Activated CD8-positive, alpha-beta memory T cell treated with anti-CD3 and anti-CD28 coated beads for 36 hours (primary cell): ENCODE data around the gene ZP1. TPM values are rescaled to one million over a fixed set of nuclear protein-coding genes. Genes with fewer than 3 reads are reported as not detected.

Experiments used
- CTCF ChIA-PET: fragments of 350-600 bp; sonication (Branson Sonifier 250); formaldehyde crosslinking; loops from one replicate; lab custom pipeline; 2021; ENCODE audit warnings: antibody characterized with exemption; lab: Charles Lee
- POLR2A ChIA-PET: fragments of 350-600 bp; sonication (Branson Sonifier 250); formaldehyde crosslinking; loops from one replicate; lab custom pipeline; 2021; ENCODE audit warnings: antibody characterized with exemption; lab: Charles Lee
- total RNA-seq, 2 experiments: library from RNA; stranded (reverse); gene quantifications; one replicate each; pipeline ENCODE4 v1.2.3, GENCODE V29; 2021

Gene ZP1
- total RNA-seq, 2 experiments from 2014 or later = not detected

DNA sequence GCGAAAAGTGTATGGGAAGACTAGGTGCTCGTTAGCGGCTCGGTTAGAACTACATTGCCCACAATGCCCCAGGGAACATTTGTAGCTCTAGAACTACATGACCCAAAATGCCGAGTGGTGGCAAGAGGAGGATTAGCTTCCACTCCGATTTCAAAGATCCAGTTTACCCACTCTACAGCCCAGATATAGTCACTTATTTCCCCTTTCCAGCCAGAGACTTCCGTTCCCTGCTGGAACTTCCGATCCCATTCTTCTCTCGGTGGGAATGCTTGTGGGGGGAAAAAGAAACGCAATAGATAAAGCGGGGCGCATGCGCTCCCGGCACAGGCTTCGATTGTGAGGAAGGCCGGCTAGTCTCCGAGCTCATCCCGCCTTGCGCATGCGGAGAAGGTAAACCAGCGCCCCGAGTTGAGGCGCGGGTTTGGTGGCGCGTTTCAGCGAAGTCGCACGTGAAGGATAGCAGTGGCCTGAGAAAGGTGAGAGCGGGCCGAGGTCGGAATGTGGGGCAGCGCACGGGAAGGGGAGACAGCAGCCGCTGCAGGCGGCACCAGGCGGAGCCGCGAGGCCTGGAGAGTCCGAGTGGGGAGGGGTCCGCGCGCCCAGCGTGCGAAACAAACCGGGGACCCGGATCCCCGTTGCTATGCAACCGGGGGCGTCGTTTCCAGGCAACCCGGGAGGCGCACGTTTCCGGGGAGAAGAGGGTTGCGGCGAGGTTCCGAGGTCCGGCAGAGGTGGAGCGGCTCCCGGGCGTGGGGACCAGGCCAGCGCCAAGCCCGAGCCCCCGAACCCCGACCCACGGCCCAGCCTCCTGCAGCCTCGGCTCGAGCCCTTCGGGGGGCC, 46.7 kb downstream of the ZP1 start, which contains the start of gene TMEM109:
Gene TMEM109, plus strand, starts transcription at position 366 of the 840 bp plus-strand sequence. CDS start 5,536 bp downstream, outside the sequence.
- POLR2A ChIA-PET = interaction anchor here (0.7 to 2.9 kb wide), 7 partner anchors 8 to 198 kb away, joined by 3 to 19 read pairs (median 3); partner anchors contain the start of gene PRPF19
- CTCF ChIA-PET = interaction anchor here (0.6 to 3.1 kb wide), 2 partner anchors 13 to 209 kb away, joined by 3 to 24 read pairs; no protein-coding TSS in a partner anchor

DNA sequence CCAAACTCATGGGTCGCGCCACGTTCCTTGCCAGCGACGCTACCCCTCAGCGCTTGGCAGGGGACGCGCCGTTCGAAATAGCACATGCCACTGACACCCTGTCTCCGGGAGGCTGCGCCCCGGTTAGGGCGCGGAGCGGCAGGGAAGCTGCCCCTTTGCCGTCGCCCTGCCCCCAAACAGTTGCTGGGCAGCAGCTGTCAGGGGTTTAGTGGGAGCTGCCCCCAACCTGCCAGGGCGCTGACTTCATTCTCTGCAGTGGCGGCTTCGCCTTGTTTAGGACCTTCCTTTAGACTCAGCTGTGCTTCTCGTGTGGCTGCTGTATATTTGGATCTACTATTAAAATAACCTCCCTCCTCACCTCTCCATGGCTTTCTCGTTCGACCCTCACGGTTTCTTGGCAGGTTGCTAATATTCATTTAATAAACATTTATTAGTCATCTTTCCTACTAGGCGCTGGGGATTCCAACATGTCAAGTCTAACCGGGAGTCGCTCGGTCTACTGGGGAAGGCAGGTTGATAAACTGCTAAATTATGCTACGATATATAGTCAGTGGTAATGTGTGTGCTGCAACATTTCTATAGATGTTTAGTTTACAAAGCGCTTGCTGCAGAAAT, 47.4 kb downstream of the ZP1 start:
- POLR2A ChIA-PET = interaction anchor here (0.7 to 2.9 kb wide), 4 partner anchors 9 to 80 kb away, joined by 3 to 19 read pairs (median 4); partner anchors contain the start of genes PRPF19 and TMEM132A
- CTCF ChIA-PET = interaction anchor here (1.1 to 3.1 kb wide), 10 partner anchors 9 to 272 kb away, joined by 3 to 24 read pairs (median 4); partner anchors contain the start of genes CD6 and TMEM132A

DNA sequence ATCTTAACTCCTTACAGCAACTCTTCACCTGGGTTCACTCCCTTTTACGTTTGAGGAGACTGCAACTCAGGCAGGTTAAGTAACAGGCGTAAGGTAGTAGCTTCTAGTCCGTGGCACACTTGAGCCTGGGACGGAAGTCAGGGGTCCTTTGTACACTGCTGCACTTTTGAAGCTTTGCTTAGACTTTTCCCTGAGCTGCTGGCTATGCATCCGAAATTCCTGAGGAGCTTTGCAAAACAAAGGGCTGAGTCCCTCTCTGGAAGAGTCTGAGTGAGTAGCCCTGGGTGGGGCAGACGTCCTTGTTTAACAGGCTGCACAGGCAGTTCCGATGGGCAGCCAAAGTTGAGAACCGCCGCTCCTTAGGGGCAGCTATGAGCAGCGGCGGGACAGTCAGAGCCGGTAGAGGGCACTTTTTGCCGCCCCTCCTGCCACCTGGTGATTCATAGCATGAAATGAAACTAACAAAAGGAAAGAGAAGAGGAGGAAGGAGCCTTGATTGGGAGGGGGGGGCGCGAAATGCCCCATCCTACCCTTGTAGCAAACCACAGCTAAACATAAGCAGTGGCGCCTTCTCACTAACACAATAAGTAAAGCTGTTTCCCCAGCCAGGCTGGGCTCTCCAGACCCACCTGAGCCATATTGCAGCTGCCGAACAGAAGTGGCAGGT, 48.0 kb downstream of the ZP1 start:
- CTCF ChIA-PET = interaction anchor here (0.6 to 3.1 kb wide), 12 partner anchors 8 to 272 kb away, joined by 3 to 24 read pairs (median 4); partner anchors contain the start of genes CD6, PRPF19 and TMEM132A
- POLR2A ChIA-PET = interaction anchor here (0.7 to 2.9 kb wide), 3 partner anchors 8 to 12 kb away, joined by 3 to 19 read pairs (median 6); partner anchors contain the start of genes PRPF19 and TMEM132A

DNA sequence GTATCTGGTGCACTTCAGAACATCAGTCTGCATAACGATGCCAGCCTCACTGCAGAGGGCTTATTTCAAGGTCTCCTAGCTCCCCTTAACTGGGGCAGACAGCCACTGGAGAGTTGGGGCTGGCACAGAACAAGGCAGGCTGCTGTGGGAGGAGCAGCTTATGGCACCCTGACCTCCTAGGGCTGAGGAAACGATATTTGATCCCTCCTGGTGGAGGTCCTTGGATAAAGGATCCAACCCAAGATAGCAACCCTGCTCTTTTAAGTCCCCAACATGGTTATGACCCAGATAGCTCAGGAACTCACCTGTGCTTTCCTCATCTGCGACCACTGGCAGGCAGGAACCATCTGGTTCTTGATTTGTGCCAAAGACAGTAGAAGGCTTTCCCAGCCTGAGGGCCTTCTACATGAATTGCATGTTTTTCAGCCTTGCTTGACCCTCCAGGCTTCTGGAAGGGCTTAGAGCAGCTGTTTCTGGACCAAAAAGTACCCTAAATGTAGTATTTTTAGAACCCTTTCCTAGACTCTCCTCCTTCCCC, 49.4 kb downstream of the ZP1 start:
- ChIA-PET POLR2A (no interaction called here), CTCF (no interaction called here)

DNA sequence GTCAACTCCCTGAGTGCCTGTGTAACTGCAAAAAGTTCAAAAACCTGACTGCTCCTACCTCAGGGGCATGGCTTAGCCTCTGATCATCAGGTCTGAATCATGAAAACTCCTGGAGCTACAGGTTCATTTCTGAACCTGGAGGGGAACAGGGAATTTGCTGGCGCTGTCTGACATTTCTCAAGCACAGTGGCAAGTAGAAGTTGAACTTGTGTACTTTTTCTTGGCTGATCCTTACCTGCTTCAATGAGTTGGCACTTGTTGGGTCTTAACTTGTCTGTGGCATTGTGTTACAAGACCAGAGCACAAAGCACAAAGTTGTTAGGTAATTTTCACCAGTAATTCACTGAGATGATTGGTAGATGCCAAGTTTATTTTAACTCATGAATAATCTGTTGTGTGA, 49.9 kb downstream of the ZP1 start:
- ChIA-PET POLR2A (no interaction called here), CTCF (interaction anchor here (1.4 kb wide), 1 partner anchor 52 kb away, joined by 4 read pairs; no protein-coding TSS in a partner anchor)

DNA sequence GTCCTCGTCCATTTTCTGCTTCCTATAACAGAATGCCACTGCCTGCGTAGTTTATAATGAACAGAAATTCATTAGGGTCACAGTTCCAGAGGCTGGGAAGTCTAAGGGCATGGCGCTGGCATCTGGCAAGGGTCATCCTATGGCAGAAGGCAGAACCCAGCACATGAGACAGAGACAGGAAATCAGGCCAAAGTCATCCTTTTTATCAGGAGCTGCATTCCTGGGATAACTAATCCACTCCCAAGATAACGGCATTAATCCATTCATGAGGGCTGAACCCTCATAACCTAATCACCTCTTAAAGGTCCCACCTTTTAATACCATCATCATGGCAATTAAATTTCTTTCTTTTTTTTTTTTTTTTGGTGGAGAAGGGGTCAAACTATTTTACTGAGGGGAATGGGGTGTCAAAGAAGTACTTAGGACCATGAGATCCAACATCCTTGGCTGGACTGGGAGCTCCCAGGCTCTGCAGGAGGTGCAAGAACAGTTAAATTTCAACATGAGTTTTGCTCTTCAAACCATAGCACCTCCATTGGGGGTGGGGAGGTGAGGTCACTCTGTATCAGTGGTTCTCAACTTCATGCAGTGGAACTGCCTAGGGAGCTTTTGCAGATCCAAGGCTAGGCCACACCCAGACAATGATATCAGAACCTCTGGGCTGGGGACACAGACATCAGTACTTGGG, 51.1 kb downstream of the ZP1 start:
- ChIA-PET CTCF (interaction anchor here (1.0 to 1.4 kb wide), 2 partner anchors 50 to 183 kb away, joined by 3 to 4 read pairs; partner anchors contain the start of gene CD5), POLR2A (no interaction called here)

DNA sequence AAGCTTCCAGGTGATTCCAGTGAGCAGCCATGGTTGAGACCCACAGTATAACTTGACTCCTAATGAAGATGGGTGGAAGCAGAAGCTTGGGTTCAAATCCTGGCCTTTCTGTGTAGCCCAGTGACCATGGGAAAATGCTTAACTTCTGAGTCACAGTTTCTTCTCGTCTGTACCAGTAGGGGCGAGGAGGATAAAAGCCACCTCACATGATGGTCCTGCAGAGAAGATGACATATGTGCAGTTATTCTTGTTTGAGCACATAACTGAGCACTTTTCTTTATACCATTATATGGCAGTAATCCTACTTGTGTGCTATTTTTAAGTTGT, 51.6 kb downstream of the ZP1 start:
- ChIA-PET CTCF (interaction anchor here (1.0 kb wide), 1 partner anchor 183 kb away, joined by 3 read pairs; the partner anchor contains the start of gene CD5), POLR2A (no interaction called here)

DNA sequence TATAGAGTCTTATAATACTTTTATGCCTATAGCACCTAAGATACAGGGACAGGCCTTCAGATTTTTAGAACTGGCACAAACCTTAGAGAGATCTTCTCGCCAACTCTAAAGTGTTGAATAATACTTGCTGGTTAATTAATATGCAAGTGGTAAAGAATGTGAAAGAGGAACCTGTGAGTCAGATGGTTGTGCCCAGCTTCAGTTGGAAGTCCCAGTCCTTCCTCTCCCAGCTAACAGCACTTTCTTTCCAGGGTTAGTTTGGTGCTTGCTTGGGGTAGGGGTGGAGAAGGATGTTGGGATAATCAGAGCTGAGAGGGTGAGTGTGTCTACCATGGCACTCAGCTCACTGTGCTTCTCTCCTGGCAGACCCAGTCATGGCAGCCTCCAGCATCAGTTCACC, 52.0 kb downstream of the ZP1 start:
- CTCF ChIA-PET = interaction anchor here (1.0 to 1.7 kb wide), 3 partner anchors 9 to 183 kb away, joined by 3 read pairs; partner anchors contain the start of gene CD5
- POLR2A ChIA-PET = no interaction called here

DNA sequence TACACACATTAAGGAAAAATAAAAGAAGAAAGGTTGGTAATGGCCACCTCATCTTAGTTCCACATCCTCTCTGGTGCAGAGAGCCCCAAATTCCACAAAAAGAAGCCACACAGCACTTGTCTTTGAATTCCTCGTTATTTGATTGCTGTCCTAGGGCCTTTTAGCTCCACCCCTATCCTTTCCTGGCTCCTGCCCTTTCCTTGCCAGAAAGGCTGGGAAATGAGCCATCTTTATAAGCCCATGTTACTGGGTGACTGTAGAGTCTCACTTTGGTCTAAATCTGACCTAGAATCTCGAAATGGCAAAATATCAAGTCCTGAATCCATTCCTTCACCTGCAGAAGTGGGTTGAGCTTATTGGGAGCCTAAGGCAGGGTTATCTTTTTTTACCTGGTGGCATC, 52.6 kb downstream of the ZP1 start:
- CTCF ChIA-PET = interaction anchor here (1.1 to 1.7 kb wide), 3 partner anchors 9 to 50 kb away, joined by 3 read pairs; no protein-coding TSS in a partner anchor
- POLR2A ChIA-PET = no interaction called here

DNA sequence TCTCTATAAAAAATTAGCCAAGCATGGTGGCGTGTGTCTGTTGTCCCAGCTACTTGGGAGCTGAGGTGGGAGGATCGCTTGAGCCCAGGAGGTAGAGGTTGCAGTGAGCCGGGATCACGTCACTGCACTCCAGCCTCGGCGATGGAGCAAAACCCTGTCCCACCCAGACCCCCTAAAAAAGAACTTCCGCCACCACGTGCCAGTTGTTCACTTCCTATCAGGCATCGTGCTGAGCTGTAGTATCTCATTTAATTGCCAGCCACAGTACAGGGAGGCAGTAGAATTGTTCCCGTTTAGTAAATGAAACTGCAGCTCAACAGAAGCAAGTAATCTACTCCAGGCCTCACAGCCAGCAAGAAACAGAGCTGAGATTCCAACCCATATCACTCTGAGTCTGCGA, 53.9 kb downstream of the ZP1 start:
- POLR2A ChIA-PET = no interaction called here
- CTCF ChIA-PET = no interaction called here

DNA sequence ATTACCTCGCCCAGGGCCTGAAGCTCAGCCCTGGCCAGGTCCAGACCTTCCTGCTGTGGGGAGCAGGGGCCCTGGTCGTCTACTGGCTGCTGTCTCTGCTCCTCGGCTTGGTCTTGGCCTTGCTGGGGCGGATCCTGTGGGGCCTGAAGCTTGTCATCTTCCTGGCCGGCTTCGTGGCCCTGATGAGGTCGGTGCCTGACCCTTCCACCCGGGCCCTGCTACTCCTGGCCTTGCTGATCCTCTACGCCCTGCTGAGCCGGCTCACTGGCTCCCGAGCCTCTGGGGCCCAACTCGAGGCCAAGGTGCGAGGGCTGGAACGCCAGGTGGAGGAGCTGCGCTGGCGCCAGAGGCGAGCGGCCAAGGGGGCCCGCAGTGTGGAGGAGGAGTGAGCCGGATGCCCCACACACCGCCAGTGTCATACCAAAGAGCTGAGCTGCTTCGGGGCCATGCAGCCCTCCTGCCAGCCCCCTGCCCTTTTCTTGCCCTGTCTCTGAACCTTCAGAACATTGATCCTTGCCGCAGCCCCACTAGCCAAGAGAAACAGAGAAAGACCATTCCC, 54.5 kb downstream of the ZP1 start:
- CTCF ChIA-PET = no interaction called here
- POLR2A ChIA-PET = no interaction called here

DNA sequence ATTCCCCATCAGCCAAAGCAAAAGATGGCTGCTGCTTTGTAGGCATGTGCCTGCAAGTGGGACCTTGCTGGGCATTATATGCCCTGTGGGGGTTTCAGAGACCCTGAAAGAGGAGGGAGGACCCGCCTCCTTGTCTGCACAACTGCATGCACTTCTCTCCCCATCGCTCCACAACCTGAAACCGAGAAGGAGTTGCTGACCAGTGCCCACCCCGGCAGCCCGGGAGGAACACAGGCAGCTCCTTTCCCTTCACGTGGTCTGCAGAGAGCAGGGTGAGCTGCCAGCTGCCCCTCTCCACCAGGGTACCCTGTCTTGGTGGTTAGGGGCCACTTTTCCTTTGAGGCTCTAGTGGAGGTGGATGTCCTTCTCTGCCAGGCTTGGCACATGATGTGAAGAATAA, 55.6 kb downstream of the ZP1 start:
- POLR2A ChIA-PET = no interaction called here
- CTCF ChIA-PET = no interaction called here

DNA sequence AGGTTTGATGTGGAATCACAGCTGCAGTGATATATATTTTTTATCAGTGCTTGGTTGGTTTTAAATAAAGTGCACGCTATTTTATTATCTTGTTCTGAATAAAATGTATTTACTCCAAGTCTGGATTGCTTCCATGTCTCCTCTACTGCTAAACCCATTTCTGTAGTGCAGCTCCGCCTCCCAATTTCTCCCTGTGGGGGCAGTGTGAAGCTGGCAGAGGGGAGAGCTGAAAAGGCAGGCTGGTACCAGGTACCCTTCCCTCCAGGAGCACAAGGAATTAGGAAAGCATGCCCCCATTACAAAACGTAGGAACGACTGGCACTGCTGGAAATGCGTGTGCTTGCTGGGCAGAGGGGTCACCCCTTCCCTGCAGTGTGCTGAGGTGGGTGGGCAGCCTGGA, 56.0 kb downstream of the ZP1 start:
- POLR2A ChIA-PET = interaction anchor here (1.3 kb wide), 1 partner anchor 8 kb away, joined by 6 read pairs; no protein-coding TSS in a partner anchor
- CTCF ChIA-PET = interaction anchor here (1.1 kb wide), 2 partner anchors 8 to 264 kb away, joined by 3 to 6 read pairs; no protein-coding TSS in a partner anchor

DNA sequence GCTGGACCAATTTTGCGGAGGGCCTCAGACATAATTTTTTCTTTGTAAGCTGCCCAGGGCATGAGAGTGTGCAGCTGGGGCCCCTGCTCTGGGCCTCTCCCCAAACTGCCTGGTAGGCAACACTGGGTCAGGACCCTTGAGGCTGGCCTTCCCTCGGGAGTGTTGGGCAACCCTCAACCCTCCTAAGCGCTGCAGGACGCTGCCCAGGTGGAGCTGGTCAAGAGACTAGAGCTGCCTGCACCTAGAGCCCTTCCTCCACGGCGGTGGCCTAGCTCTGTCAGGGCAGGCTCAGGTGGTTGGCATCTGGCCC, 56.4 kb downstream of the ZP1 start:
- POLR2A ChIA-PET = interaction anchor here (1.3 kb wide), 1 partner anchor 8 kb away, joined by 6 read pairs; no protein-coding TSS in a partner anchor
- CTCF ChIA-PET = interaction anchor here (1.1 kb wide), 2 partner anchors 8 to 264 kb away, joined by 3 to 6 read pairs; no protein-coding TSS in a partner anchor

DNA sequence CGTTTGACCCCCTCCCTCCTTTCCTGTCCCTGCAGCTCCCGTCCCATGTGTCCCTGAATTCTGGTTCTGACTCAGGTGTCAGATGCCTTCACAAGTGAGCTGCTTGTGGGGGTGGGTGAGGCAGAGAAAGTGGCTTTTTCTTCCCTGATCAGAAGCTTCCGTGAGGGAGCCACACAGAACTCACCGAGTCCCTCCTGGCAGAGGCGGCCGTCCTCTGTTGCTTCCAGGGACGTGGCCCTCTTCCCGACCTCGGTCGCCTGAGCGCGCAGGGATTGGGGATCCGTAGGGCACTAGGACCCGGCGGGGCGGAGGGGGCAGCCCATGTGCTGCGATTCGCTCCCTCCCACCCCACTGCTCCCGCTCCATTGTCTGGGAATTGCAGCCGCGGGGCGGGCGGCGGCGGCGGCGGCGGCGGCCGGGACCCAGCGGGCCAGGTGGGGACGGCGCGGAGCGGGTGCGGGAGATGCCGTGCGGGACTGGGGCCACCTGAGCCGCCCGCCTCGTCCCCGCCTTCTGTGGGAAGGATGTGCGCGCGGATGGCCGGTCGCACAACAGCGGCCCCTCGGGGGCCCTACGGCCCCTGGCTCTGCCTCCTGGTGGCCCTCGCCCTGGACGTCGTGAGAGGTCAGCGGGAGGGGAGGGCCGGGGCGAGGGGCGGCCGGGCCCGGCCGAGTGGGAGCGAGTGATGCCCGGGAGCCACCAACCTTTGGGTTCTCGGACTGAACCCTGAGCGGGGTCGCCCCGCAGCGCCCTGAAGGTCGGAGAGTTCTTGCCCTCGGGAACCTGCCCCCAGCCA, 57.0 kb downstream of the ZP1 start, which contains the start of gene TMEM132A:
Gene TMEM132A, plus strand, starts transcription at position 351 of the 796 bp plus-strand sequence. Its CDS starts 174 bp downstream, at position 525.
- POLR2A ChIA-PET = interaction anchor here (1.3 kb wide), 1 partner anchor 9 kb away, joined by 6 read pairs; no protein-coding TSS in a partner anchor
- CTCF ChIA-PET = interaction anchor here (1.1 kb wide), 2 partner anchors 9 to 263 kb away, joined by 3 to 6 read pairs; no protein-coding TSS in a partner anchor
